GM18870 (cell line): ENCODE data around the gene FAM117B.
"Not testable (repeated sequence)": the region's sequence is repeated elsewhere in the genome, so short reads cannot be mapped to it uniquely, and the experiment has no call there.

Experiments used
- ATAC-seq: cut with Tn5 transposase; IDR thresholded peaks from one replicate; pipeline ENCODE4 v1.9.1; 2021; ENCODE audit warnings: moderate library complexity; ENCODE audit not compliant: unreplicated experiment

FAM117B gene

GRCh38 chr2:202700075-202700901 is 65.5 kb downstream of the FAM117B start:
- ATAC-seq, result no peak

GRCh38 chr2:202703091-202703490 is 68.3 kb downstream of the FAM117B start:
- no peak for ATAC-seq

- no peak for ATAC-seq
Observed at GRCh38 chr2:202704248-202704647, 69.5 kb downstream of the FAM117B start.

DNA sequence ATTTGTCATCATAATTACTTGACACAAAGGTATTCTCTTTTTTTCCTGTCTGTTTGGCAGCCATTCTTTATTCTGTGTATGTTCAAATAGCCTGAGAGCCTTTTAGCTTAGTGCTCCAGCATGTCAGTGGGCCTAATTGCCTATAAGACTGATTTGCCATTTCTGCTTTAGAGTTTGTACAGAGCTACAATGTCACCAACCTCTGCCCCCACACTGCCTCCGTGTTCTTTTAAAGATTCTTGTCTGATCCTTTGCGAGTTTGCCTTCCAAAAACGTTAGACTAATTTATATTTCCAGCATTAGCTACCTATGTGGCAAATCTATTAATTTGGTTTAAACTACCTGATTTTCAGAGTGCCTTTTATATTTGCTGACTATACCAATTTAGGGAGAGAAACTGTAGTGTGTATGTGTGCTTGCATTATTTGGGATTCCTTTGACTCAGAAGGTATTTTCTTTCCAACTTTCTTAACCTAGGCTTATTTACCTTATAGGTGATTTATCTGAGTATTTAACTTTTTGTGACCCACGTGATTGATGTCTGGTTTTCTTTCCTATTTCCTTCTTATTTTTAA is 70.8 kb downstream of the FAM117B start:
- ATAC-seq, result no peak

DNA sequence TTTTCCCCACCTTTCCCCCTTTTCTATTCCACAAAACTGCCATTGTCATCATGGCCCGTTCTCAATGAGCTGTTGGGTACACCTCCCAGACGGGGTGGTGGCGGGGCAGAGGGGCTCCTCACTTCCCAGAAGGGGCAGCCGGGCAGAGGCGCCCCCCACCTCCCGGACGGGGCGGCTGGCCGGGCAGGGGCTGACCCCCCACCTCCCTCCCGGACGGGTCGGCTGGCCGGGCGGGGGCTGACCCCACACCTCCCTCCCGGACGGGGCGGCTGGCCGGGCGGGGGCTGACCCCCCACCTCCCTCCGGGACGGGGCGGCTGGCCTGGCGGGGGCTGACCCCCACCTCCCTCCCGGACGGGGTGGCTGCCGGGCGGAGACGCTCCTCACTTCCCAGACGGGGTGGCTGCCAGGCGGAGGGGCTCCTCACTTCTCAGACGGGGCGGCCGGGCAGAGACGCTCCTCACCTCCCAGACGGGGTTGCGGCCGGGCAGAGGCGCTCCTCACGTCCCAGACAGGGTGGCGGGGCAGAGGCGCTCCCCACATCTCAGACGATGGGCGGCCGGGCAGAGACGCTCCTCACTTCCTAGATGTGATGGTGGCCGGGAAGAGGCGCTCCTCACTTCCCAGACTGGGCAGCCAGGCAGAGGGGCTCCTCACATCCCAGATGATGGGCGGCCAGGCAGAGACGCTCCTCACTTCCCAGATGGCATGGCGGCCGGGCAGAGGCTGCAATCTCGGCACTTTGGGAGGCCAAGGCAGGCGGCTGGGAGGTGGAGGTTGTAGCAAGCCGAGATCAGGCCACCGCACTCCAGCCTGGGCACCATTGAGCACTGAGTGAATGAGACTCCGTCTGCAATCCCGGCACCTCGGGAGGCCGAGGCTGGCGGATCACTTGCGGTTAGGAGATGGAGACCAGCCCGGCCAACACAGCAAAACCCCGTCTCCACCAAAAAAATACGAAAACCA is 80.5 kb downstream of the FAM117B start:
- not testable (repeated sequence) for ATAC-seq

DNA sequence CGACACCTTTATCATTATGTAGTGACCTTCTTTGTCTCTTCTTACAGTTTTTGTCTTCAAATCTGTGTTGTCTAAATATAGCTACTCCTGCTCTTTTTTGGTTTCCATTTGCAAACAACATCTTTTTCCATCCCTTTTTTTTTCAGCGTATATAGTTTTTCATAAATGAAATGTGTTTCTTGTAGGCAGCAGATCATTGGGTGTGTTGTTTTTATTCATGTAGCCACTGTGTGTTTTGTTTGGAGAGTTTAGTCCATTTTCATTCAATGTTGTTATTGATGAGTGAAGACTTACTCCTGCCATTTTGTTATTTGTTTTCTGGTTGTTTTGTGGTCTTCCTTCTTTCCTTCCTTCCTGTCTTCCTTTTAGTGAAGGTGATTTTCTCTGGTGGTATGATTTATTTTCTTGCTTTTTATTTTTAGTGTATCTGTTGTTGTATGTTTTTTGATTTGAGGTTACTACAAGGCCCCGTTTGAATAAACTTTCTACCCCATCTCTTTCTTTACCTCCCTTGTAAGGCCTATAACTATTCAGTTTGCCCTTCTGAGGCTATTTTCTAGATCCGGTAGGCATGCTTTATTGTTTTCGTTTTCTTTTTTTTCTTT is 81.4 kb downstream of the FAM117B start:
- no peak for ATAC-seq

- ATAC-seq, result no peak
Observed at GRCh38 chr2:202716953-202717597, 82.3 kb downstream of the FAM117B start.

GRCh38 chr2:202717598-202718310 is 83.0 kb downstream of the FAM117B start:
- no peak for ATAC-seq

DNA sequence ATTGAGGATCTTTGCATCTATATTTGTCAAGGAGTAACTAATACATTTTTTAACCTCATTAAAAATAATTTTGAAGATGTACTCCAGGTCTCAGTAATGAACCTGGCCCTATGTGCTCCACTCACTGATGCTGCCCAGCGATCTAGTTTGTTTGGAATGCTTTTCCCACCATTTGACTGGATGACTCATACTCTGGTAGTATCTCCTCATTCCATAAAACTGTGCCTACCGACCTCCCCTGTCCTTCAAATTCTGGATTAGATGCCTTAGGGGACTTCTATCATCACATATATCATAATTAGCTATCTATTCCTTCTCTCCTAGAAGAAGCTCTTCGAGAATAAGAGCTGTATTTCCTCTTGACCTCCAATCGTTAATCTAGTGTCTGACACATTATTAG is 83.8 kb downstream of the FAM117B start:
- no peak for ATAC-seq

DNA sequence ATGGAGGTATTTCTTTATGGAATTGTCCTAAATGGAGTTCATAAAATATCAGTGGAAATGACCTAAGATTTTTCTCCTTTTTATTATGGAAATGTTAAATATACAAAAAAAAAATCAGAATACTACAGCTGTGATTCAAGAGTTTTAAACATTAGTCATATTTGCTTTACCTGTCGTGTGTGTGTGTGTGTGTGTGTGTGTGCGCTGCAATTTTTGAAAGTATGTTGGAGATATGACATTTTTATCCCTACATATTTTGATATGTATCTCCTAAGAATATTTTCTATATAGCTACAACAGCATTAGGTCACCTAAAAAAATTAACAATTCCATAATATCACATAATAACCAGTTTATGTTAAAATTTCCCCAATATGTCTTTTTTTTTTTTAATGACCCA is 85.5 kb downstream of the FAM117B start:
- ATAC-seq, result no peak

GRCh38 chr2:202721621-202722020 is 86.9 kb downstream of the FAM117B start:
- ATAC-seq, result no peak

- no peak for ATAC-seq
Observed at GRCh38 chr2:202723746-202724145, 89.0 kb downstream of the FAM117B start.

DNA sequence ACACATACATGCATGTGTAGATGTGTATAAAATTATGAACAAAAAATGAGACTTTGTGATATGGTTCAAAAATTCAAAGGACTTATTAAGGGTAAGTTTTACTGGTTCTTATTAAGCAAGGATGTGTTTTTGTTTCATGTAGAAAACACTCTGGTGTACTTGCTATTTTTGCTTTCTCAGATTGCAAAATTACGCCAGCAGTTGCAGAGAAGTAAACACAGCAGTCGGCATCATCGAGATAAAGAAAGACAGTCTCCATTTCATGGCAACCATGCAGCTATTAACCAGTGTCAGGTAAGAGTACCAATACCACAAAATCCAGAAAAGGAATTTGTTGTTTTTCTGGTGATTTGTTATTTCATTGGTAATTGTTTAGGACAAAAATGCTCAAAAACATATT is 91.3 kb downstream of the FAM117B start:
- ATAC-seq, result no peak

DNA sequence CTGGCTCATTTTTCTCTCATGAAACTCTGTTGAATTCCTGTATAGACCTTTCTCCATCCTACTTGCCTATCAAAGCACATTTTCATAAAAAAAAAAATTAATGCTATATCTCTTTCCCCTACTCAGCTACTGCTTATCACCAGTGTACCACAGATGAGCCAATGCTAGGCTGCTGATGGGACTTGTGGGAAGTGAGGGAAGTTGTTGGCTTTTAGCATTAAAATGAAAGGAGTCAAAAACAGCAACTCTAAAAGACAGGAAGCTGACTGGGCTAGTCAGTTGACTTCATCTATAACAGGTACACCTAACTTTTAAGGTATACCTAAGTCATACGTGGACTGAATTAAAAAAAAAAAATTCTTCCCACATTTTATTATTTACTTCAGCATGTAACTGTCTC is 102.1 kb downstream of the FAM117B start:
- ATAC-seq, result no peak

- ATAC-seq, result no peak
Observed at GRCh38 chr2:202743613-202744012, 108.8 kb downstream of the FAM117B start.

DNA sequence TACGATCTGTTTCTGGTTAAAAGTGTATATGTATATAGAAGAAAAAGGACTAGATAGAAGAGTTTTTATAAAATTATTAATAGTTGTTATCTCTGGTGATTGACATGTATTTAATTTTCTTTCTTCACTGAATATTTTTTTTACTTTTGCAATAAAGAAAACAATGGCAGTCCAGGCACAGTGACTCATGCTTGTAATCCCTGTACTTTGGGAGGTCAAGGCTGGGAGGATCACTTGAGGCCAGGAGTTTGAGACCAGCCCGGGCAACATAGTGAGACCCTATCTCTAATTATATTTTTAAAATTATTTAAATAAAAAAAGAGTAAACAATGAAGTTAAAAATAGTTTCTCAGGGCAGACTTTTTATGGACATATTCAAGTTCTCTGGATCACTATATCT is 114.7 kb downstream of the FAM117B start:
- no peak for ATAC-seq

DNA sequence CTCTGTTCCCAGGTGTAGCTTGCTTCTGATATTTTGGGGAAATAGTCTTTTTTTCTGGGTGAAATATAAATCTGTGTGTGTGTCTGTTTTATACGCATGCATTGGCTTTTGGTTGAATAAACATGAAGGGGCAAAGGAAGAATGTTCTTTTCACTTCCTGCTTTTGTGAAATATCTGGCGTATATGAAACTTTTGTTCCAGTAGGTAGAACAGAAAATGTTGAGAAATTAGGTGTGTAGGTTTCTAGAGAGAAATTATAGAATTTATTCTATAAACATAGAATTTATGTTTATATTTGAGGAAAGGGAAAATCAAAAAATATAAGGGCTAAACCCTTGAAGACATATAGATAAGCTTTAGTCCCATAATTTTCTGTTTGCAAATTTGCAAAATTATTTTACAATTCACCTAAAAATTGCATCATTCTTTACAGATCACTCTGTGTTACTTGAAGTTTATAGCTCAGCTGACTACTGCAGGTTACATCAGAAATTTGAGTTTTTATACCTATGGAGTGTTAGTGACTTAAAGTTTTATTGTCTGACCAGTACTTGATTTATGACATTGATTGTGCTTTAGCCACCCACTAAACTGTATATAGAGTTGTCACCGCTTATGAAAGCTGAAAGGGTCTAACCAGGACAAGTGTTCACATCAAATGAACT is 116.1 kb downstream of the FAM117B start:
- ATAC-seq, result no peak

- ATAC-seq, result no peak
Observed at GRCh38 chr2:202752071-202752470, 117.3 kb downstream of the FAM117B start.

DNA sequence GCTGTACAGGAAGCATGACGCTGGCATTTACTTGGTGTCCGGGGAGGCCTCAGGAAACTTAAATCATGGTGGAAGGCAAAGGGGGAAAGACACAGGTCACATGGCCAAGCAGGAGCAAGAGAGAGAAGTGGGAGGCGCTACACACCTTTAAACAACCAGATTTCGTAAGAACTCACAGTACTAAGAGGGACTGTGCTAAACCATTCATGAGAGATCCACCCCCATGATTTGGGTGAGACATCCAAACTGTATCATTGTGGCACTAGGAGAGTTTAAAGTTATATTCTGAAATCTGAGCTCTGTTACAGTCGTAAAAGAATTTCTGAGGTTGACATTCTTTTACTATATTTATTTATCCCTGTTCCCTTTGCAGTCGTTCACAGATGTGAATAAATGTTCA is 120.2 kb downstream of the FAM117B start:
- ATAC-seq, result no peak
